Nephron progenitor cell (in vitro differentiated cells): Measurements from ENCODE around the gene PDE8A.
"Not testable (repeated sequence)": the region's sequence is repeated elsewhere in the genome, so short reads cannot be mapped to it uniquely, and the experiment has no call there.

Source experiments
- DNase-seq: peaks from one replicate; pipeline ENCODE4 v3.0.0; 2021
- H3K27ac Mint-ChIP-seq: 2 replicates; pipeline ENCODE4 v1.8.0; 2021; ENCODE audit warnings: mild to moderate bottlenecking, moderate library complexity, mixed read lengths
- H3K27me3 Mint-ChIP-seq: 2 replicates; pipeline ENCODE4 v1.8.0; 2021; ENCODE audit warnings: mild to moderate bottlenecking, low read depth, mixed read lengths; ENCODE audit not compliant: poor library complexity
- H3K36me3 Mint-ChIP-seq: 2 replicates; pipeline ENCODE4 v1.8.0; 2021; ENCODE audit warnings: low read depth, mixed read lengths
- H3K4me1 Mint-ChIP-seq: 2 replicates; pipeline ENCODE4 v1.8.0; 2021; ENCODE audit warnings: mixed read lengths
- H3K4me3 Mint-ChIP-seq: 2 replicates; pipeline ENCODE4 v1.8.0; 2021; ENCODE audit warnings: mild to moderate bottlenecking, moderate library complexity, mixed read lengths
- H3K9me3 Mint-ChIP-seq: 2 replicates; pipeline ENCODE4 v1.8.0; 2021; ENCODE audit warnings: mild to moderate bottlenecking, moderate library complexity, mixed read lengths
- CTCF ChIP-seq: fragments of 200-600 bp; sonication (generic); IDR thresholded peaks from 2 replicates; pipeline ENCODE4 v1.5.0; 2021; ENCODE audit warnings: antibody characterized with exemption

PDE8A gene

GRCh38 chr15:85008474-85009260 is 27.0 kb downstream of the PDE8A start:
- no peak overlapping the region for H3K27ac Mint-ChIP-seq
- peaks cover 7% of the 10 kb centered on the region for H3K27me3 Mint-ChIP-seq
- H3K36me3 Mint-ChIP-seq = no peaks in the 10 kb centered on the region
- H3K4me1 Mint-ChIP-seq = peaks cover 8% of the 10 kb centered on the region
- no peak overlapping the region for H3K4me3 Mint-ChIP-seq
- H3K9me3 Mint-ChIP-seq = peaks cover 4% of the 10 kb centered on the region
- TF ChIP-seq CTCF = no peak
- DNase-seq = no peak

- TF ChIP-seq CTCF = no peak
- H3K4me1 Mint-ChIP-seq = peaks cover 4% of the 10 kb centered on the region
- H3K27me3 Mint-ChIP-seq = peaks cover 12% of the 10 kb centered on the region
- H3K27ac Mint-ChIP-seq = no peak overlapping the region
- H3K9me3 Mint-ChIP-seq = peaks cover 4% of the 10 kb centered on the region
- DNase-seq = no peak
- no peaks in the 10 kb centered on the region for H3K36me3 Mint-ChIP-seq
- no peak overlapping the region for H3K4me3 Mint-ChIP-seq
These were observed 27.8 kb downstream of the PDE8A start for GRCh38 chr15:85009435-85009834.

- Mint-ChIP-seq H3K27me3 (peaks cover 12% of the 10 kb centered on the region), H3K9me3 (peaks cover 4% of the 10 kb centered on the region), H3K27ac (no peak overlapping the region), H3K36me3 (no peaks in the 10 kb centered on the region), H3K4me3 (no peak overlapping the region), H3K4me1 (peaks cover 4% of the 10 kb centered on the region)
- no peak for TF ChIP-seq CTCF
- DNase-seq = no peak
These were observed 28.4 kb downstream of the PDE8A start for GRCh38 chr15:85010071-85010385.

GRCh38 chr15:85010386-85011159 is 28.9 kb downstream of the PDE8A start:
- no peak for DNase-seq
- Mint-ChIP-seq H3K4me1 (peaks cover 4% of the 10 kb centered on the region), H3K27ac (no peak overlapping the region), H3K27me3 (peaks cover 12% of the 10 kb centered on the region), H3K4me3 (no peak overlapping the region), H3K36me3 (no peaks in the 10 kb centered on the region), H3K9me3 (peaks cover 4% of the 10 kb centered on the region)
- peak; percentile 35 for TF ChIP-seq CTCF

GRCh38 chr15:85011160-85011571 is 29.5 kb downstream of the PDE8A start:
- no peak overlapping the region for H3K4me3 Mint-ChIP-seq

GRCh38 chr15:85011724-85012123 is 30.1 kb downstream of the PDE8A start:
- not testable (repeated sequence) for H3K27me3 Mint-ChIP-seq, H3K4me1 Mint-ChIP-seq, DNase-seq, H3K27ac Mint-ChIP-seq, H3K4me3 Mint-ChIP-seq, H3K36me3 Mint-ChIP-seq, H3K9me3 Mint-ChIP-seq

More at GRCh38 chr15:85011160-85011571, 29.5 kb downstream of the PDE8A start:
- no peak for TF ChIP-seq CTCF
- H3K27me3 Mint-ChIP-seq = peaks cover 12% of the 10 kb centered on the region
- no peaks in the 10 kb centered on the region for H3K36me3 Mint-ChIP-seq
- DNase-seq = no peak
- peaks cover 4% of the 10 kb centered on the region for H3K4me1 Mint-ChIP-seq
- peaks cover 4% of the 10 kb centered on the region for H3K9me3 Mint-ChIP-seq
- H3K27ac Mint-ChIP-seq = no peak overlapping the region
